Lower leg skin (tissue), 4 donors: ENCODE measurements around the gene CORIN. TPM values are rescaled to one million over a fixed set of nuclear protein-coding genes. Genes with fewer than 3 reads are reported as not detected.

ENCODE experiments used
- DNase-seq, 2 donors: peaks; one replicate each; pipeline ENCODE4 v3.0.0-alpha.2; 2019; ENCODE audit warnings: low spot score in 2 of 2
- H3K4me3 ChIP-seq: fragments of 200-600 bp; sonication (generic); 2 replicates; pipeline ENCODE4 v1.5.1; 2017; ENCODE audit warnings: mild to moderate bottlenecking, low read depth; ENCODE audit not compliant: poor library complexity, severe bottlenecking
- CTCF ChIP-seq, 3 donors: fragments of 450-650 bp; IDR thresholded peaks; one replicate each; pipeline ENCODE4 v1.5.1; 2016; ENCODE audit warnings: antibody characterized with exemption in 3 of 3, mild to moderate bottlenecking in 3 of 3, moderate library complexity in 2 of 3
- POLR2A ChIP-seq, 2 donors: fragments of 450-650 bp; IDR thresholded peaks; one replicate each; pipeline ENCODE4 v1.6.1; 2016 to 2017; ENCODE audit warnings: antibody characterized with exemption in 2 of 2, mild to moderate bottlenecking in 1 of 2, moderate library complexity in 1 of 2
- WGBS, 2 donors: methylation state at CpG; one replicate each; pipeline ENCODE4 v1.1.5; 2018; 5-methylcytosine and 5-hydroxymethylcytosine counted together
- intact Hi-C: fragments of 100-400 bp; cut with DNase I; formaldehyde crosslinking; loops from one replicate; pipeline ENCODE4 v1.15.0; 2023; ENCODE audit warnings: low total_unique reads
- total RNA-seq, 4 donors: library from RNA; depleted of rRNA; stranded (reverse); fragments of >200 nt; gene quantifications; one replicate each; pipeline ENCODE4 v1.1.0, GENCODE V29; 2016

Gene CORIN
- total RNA-seq, 4 donors from 2014 or later = 0.15 to 17.6 (median 1.7) TPM

DNA sequence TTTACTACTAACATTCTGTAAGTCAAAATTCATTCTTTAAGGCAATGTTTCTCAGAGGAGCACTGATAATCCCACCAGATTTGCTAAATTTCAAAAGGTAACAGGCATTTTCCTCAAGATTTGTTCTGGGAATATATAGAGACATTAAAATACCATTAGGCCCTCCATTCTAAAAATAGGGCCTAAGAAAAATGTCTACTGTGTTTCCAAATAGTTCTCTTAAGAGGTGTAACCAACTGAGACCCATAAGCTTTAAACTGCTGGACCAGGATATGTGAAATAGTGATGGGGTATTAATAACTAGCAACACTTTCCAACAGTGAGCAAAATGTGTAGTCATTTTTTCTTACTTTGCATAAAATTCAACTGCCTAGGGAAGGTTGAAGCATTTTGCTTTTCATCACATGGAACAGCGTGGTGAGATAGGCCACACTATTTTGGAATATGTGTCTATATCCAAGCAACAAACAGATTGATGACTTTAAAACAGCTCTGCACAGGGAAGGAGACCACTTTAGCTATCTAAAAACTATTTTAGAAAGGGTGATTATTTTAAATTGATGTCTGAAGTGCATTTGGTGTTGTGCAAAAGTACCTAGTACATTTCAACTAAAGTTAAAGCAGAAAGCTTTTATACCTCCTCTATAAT is 89.9 kb downstream of the CORIN start:
- no peak overlapping the region for H3K4me3 ChIP-seq
- WGBS, 2 donors = 90 to 92% methylated on average over 1 of the region's 1 CpG
- no peak for DNase-seq
- intact Hi-C loops = no loop called here
- TF ChIP-seq CTCF (IDR thresholded peaks at IDR 0.05) (no peak), POLR2A (IDR thresholded peaks at IDR 0.05) (no peak)

DNA sequence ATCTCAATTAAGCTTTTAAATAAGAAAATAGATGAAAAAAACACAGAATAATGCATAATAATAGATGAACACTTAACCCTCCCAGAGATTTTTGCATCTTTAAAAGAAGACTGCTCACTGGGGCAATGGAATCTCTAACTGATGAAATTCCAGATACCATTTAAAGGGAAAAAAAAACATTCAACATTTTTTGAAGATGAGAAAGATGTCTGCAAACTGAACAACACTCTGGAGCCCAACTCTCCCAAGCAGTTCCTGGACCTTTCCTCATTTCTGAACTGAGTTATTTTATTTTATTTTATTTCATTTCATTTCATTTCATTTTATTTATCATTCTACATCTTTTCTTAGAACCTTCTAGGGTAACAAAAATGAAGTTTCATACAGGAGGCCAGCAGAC is 90.7 kb downstream of the CORIN start:
- DNase-seq = no peak
- intact Hi-C loops = no loop called here
- TF ChIP-seq CTCF (IDR thresholded peaks at IDR 0.05) (no peak), POLR2A (IDR thresholded peaks at IDR 0.05) (no peak)
- H3K4me3 ChIP-seq = no peak overlapping the region

DNA sequence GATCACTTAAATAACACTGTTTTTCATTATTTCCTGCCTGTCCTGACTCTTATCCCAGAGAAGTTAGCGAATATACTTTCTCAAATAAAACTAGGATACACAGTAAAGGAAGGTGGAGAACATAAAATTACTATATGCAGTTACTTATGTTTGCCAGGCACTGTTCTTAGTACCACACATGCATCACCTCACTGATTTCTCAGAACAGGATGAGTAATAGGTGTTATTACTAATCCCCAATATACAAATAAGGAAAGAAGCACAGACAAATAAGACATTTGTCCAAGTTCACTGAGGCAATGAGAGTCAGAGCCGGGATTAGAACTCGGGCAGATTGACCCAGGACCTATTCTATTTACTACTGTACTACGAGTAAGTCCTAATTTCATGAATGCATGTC is 91.7 kb downstream of the CORIN start:
- no peak for DNase-seq
- intact Hi-C loops = no loop called here
- no peak overlapping the region for H3K4me3 ChIP-seq
- 88 to 92% methylated on average over 4 of the region's 4 CpGs for WGBS, 2 donors
- TF ChIP-seq CTCF (IDR thresholded peaks at IDR 0.05) (no peak), POLR2A (IDR thresholded peaks at IDR 0.05) (no peak)

GRCh38 chr4:47744843-47745382 is 93.0 kb downstream of the CORIN start:
- WGBS, 2 donors = 79 to 80% methylated on average over 2 of the region's 2 CpGs
- intact Hi-C loops = no loop called here
- no peak for DNase-seq
- TF ChIP-seq CTCF (IDR thresholded peaks at IDR 0.05) (no peak), POLR2A (IDR thresholded peaks at IDR 0.05) (no peak)
- no peak overlapping the region for H3K4me3 ChIP-seq

- 63 to 79% methylated on average over 2 of the region's 2 CpGs for whole genome bisulfite sequencing, 2 donors
- no peak overlapping the region for H3K4me3 ChIP-seq
- DNase-seq = no peak
- intact Hi-C loops = no loop called here
- TF ChIP-seq CTCF (IDR thresholded peaks at IDR 0.05) (no peak), POLR2A (IDR thresholded peaks at IDR 0.05) (no peak)
These were observed 93.6 kb downstream of the CORIN start for GRCh38 chr4:47744253-47744652.

GRCh38 chr4:47741200-47741599 is 96.7 kb downstream of the CORIN start:
- TF ChIP-seq CTCF (IDR thresholded peaks at IDR 0.05) (no peak), POLR2A (IDR thresholded peaks at IDR 0.05) (no peak)
- H3K4me3 ChIP-seq = no peak overlapping the region
- no peak for DNase-seq
- intact Hi-C loops = no loop called here
